Activated naive CD4-positive, alpha-beta T cell treated with anti-CD3 and anti-CD28 coated beads, Interleukin-2, amount 50 U/mL, for 16 hours (primary cell): ENCODE results near the gene HGS.

Experiments used
- DNase-seq: peaks from one replicate; pipeline ENCODE4 v3.0.0-alpha.2; 2020

The HGS gene

GRCh38 chr17:81686614-81687013 is 2.8 kb downstream of the HGS start:
- DNase-seq = no peak

- DNase-seq = no peak
Observed at GRCh38 chr17:81687770-81688541, 4.1 kb downstream of the HGS start.

DNA sequence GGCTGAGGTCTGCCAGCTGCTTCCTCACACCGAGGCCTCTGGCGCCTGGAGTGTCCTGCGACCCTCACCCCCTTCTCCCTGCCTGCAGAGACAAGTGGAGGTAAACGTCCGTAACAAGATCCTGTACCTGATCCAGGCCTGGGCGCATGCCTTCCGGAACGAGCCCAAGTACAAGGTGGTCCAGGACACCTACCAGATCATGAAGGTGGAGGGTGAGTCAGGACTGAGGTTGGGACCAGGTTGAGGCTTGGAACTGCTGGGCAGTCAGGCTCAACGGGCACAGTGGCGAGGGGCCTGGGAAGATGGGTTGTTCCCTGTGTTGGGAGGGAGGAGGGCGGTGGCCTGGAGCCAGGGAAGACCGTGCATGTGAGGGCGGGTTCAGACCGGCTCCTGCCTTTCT is 4.8 kb downstream of the HGS start:
- DNase-seq = no peak

DNA sequence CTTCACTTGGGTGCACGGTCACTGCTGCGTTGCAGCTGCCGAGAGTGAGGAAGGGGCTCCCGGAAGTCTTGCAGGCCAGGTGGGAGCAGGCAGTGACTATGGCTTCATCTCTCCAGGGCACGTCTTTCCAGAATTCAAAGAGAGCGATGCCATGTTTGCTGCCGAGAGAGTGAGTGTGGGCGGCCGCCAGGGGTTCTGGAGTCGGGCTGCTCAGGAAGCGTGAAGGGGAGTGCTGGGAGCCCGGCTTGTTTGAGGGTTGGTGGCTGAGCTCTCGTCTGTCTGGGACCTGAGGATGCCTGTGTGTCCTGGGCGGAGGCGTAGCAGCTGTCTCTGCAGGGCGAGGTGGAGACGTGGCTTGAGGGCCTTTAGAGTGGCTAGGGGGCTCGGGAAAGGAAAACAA is 6.3 kb downstream of the HGS start:
- no peak for DNase-seq

GRCh38 chr17:81690549-81690948 is 6.7 kb downstream of the HGS start:
- DNase-seq = no peak

GRCh38 chr17:81691196-81691595 is 7.4 kb downstream of the HGS start:
- no peak for DNase-seq

DNA sequence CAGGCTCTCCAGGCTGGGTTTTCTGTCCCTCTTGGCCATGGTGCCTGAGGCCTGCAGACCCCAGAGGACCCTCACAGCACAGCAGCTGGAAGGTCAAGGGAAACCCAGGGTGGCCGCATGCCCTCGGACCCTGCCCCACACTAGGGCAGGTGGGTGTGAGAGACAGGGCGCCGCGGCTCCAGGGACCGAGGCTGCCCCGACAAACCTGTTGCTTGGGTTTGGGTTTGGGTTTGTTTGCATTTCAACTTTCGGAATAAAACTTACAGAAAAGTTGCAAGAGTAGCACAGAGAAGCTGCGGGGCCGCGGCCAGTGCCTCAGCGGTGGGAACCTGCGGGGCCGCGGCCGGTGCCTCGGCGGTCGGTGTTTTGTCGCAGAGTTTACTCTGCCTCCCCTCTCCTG is 7.8 kb downstream of the HGS start:
- no peak for DNase-seq

DNA sequence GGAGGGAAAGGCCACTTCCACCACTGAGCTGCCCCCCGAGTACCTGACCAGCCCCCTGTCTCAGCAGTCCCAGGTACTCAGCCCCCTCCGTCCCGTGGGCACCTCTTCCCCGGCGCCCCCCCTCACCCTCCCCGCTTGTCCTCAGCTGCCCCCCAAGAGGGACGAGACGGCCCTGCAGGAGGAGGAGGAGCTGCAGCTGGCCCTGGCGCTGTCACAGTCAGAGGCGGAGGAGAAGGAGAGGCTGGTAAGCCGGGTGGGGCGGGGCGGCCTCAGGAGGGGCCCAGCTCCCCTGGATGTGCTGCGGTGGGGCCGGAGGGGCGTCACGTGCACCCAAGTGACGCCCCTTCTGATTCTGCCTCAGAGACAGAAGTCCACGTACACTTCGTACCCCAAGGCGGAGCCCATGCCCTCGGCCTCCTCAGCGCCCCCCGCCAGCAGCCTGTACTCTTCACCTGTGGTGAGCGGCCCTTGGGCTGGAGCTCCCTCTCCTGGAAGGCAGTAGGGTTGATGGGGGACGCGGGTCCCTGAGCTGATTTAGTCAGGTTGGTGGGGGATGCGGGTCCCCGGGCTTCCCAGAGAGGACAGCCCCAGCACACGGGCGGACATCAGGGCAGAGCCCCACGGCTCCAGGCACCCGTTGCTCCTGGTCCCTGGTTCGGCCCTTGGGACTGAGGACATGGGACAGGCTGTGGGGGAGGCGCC is 9.8 kb downstream of the HGS start:
- DNase-seq = no peak

DNA sequence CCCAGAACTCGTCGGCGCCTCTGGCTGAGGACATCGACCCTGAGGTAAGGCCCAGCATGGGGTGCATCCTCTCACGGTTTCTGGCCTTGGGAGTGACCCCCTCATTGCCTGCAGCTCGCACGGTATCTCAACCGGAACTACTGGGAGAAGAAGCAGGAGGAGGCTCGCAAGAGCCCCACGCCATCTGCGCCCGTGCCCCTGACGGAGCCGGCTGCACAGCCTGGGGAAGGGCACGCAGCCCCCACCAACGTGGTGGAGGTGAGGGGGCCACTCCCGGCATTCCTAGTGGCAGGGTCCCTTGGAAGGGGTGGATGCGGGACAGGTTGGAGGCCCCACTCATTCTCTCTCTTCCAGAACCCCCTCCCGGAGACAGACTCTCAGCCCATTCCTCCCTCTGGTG is 11.0 kb downstream of the HGS start:
- DNase-seq = no peak

DNA sequence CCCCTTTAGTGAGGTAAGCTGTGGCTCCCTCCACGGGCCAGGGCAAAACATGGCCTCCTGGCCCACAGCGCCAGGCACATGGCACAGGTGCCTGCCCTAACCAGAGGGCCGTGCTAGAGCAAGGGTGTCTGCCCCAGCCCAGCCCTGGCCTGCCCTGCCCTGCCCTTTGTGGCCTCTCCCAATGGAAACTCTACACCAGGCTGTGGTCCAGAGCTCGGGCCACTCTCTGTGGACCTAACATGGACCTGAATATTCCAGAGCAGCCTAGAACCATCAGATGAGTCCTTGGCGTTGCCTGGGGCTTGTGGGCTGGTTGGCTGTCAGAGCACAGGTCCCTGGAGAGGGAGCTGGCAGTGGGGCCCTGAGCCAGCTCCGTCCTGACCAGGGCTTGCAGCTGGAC is 11.4 kb downstream of the HGS start:
- DNase-seq = no peak

DNA sequence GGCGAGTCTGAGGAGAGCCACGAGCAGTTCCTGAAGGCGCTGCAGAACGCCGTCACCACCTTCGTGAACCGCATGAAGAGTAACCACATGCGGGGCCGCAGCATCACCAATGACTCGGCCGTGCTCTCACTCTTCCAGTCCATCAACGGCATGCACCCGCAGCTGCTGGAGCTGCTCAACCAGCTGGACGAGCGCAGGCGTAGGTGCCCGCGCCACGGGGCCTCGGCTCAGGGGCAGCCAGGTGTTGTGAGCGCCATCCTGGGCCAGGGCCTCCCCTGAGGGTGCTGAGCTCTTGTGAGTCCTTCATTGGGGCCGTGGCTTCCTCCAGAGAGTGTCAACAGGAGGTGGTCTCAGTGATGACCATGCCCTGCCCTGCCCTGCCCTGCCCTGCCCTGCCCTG is 12.0 kb downstream of the HGS start:
- no peak for DNase-seq

DNA sequence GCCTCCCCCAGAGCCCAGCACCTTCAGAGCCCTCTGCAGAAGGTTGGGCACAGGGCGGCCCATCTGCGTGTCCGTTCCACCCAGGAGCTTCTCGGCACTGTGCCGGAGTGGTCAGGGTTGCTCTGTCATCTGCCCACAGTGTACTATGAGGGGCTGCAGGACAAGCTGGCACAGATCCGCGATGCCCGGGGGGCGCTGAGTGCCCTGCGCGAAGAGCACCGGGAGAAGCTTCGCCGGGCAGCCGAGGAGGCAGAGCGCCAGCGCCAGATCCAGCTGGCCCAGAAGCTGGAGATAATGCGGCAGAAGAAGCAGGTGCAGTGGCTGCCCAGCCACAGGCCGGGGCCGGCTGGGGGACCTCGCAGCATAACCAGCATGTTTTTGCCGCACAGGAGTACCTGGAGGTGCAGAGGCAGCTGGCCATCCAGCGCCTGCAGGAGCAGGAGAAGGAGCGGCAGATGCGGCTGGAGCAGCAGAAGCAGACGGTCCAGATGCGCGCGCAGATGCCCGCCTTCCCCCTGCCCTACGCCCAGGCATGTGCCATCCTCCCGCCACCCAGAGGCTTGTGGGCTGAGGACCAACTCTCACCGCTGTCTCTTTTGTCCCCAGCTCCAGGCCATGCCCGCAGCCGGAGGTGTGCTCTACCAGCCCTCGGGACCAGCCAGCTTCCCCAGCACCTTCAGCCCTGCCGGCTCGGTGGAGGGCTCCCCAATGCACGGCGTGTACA is 12.6 kb downstream of the HGS start:
- no peak for DNase-seq

- DNase-seq = no peak
Observed at GRCh38 chr17:81697261-81698044, 13.6 kb downstream of the HGS start.

DNA sequence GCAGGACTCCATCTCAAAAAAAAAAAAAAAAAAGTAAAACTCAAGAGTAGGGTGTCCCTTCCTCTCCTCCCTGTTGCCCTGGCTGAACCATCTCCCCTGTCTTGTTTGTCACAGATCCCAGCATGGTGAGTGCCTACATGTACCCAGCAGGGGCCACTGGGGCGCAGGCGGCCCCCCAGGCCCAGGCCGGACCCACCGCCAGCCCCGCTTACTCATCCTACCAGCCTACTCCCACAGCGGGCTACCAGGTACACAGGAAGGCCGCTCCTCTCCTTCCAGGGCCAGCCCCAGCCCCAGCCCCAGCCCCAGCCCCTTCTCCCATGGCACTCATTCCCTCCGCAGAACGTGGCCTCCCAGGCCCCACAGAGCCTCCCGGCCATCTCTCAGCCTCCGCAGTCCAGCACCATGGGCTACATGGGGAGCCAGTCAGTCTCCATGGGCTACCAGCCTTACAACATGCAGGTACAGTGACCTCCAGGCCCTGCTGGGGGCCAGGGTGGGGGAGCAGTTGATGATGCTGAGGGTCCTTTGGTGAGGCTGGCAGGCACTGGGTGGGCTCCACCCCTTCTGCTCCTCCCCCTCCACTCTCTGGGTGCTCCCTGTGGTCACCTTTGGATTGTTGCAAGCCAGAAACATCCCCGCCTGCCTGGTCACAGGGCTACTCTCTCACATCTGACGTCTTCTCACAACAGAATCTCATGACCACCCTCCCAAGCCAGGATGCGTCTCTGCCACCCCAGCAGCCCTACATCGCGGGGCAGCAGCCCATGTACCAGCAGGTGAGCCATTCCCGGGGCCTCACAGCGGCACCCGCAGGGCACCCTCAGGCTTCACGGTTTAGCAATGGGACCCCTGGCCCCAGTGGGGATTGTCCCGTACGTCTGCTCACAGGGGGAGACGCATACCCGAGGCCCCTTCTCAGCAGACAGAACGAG is 16.8 kb downstream of the HGS start:
- DNase-seq = no peak

DNA sequence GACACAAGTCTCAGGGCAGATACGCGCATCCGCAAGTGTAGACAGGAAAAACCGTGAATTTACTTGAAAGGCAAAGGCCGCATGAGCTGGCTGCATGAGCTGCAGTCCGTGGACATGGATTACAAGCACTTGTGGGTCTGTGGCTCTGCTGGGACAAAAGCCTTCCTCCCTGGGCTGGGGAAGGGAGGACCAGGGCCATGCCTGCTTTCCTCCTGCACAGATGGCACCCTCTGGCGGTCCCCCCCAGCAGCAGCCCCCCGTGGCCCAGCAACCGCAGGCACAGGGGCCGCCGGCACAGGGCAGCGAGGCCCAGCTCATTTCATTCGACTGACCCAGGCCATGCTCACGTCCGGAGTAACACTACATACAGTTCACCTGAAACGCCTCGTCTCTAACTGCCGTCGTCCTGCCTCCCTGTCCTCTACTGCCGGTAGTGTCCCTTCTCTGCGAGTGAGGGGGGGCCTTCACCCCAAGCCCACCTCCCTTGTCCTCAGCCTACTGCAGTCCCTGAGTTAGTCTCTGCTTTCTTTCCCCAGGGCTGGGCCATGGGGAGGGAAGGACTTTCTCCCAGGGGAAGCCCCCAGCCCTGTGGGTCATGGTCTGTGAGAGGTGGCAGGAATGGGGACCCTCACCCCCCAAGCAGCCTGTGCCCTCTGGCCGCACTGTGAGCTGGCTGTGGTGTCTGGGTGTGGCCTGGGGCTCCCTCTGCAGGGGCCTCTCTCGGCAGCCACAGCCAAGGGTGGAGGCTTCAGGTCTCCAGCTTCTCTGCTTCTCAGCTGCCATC is 17.7 kb downstream of the HGS start:
- no peak for DNase-seq

GRCh38 chr17:81702934-81703746 is 19.3 kb downstream of the HGS start, which contains the start of gene MRPL12:
TSS of gene MRPL12 (plus strand) at chr17:81703367. CDS start at chr17:81703502, 135 bp downstream.
- peak; percentile 88 for DNase-seq

GRCh38 chr17:81703747-81704654 is 20.2 kb downstream of the HGS start:
- no peak for DNase-seq

- DNase-seq = no peak
Observed at GRCh38 chr17:81705518-81706231, 21.9 kb downstream of the HGS start.
